Epithelial cell of proximal tubule (primary cell): ENCODE measurements around the gene C8B. TPM values are rescaled to one million over a fixed set of nuclear protein-coding genes. Genes with fewer than 3 reads are reported as not detected.

Experiments used
- DNase-seq: peaks from one replicate; pipeline ENCODE4 v3.0.0-alpha.2; 2011; ENCODE audit warnings: low read depth
- H3K4me3 ChIP-seq: 2 replicates; pipeline ENCODE4 v1.5.1; 2011; ENCODE audit warnings: low read depth, mild to moderate bottlenecking, low read length
- total RNA-seq: library from RNA; depleted of rRNA; stranded (reverse); fragments of >200 nt; gene quantifications from 2 replicates; pipeline ENCODE4 v1.2.3, GENCODE V29; 2015
- TF ChIP-seq, protein P1 (sequence below): conservative IDR thresholded peaks from 2 replicates; pipeline ENCODE4 v1.5.1; 2012; ENCODE audit warnings: low read depth, mild to moderate bottlenecking, low read length

C8B gene
- total RNA-seq, 1 donor from 2014 or later: not detected

DNA sequence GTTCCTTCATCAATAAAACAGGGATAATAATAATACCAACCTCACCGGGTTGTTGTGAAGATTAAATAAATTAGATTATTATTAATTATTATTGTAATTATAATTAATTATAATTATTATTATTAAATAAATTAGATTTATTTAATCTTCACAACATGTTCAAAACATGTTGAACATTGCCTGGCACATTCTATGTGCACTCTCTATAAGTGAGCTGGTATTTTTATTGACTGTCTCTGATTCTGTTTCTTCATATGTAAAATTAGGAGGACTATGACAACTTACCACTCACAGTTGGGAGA is 834 bp upstream of the C8B start:
- DNase-seq: no peak
- TF ChIP-seq, protein P1, sequence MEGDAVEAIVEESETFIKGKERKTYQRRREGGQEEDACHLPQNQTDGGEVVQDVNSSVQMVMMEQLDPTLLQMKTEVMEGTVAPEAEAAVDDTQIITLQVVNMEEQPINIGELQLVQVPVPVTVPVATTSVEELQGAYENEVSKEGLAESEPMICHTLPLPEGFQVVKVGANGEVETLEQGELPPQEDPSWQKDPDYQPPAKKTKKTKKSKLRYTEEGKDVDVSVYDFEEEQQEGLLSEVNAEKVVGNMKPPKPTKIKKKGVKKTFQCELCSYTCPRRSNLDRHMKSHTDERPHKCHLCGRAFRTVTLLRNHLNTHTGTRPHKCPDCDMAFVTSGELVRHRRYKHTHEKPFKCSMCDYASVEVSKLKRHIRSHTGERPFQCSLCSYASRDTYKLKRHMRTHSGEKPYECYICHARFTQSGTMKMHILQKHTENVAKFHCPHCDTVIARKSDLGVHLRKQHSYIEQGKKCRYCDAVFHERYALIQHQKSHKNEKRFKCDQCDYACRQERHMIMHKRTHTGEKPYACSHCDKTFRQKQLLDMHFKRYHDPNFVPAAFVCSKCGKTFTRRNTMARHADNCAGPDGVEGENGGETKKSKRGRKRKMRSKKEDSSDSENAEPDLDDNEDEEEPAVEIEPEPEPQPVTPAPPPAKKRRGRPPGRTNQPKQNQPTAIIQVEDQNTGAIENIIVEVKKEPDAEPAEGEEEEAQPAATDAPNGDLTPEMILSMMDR: no peak
- H3K4me3 ChIP-seq: no peak overlapping the region

GRCh38 chr1:56965191-56965590 is 624 bp downstream of the C8B start:
- TF ChIP-seq, protein P1: no peak
- H3K4me3 ChIP-seq: no peak overlapping the region
- no peak for DNase-seq

GRCh38 chr1:56964349-56965017 is 1.3 kb downstream of the C8B start:
- H3K4me3 ChIP-seq: no peak overlapping the region
- DNase-seq: no peak
- TF ChIP-seq, protein P1: no peak

- DNase-seq: no peak
- H3K4me3 ChIP-seq: no peak overlapping the region
- TF ChIP-seq, protein P1: no peak
These were observed 2.1 kb downstream of the C8B start for GRCh38 chr1:56963667-56964066.

- TF ChIP-seq, protein P1: no peak
- H3K4me3 ChIP-seq: no peak overlapping the region
- DNase-seq: no peak
These were observed 4.4 kb downstream of the C8B start for GRCh38 chr1:56961426-56961825.

DNA sequence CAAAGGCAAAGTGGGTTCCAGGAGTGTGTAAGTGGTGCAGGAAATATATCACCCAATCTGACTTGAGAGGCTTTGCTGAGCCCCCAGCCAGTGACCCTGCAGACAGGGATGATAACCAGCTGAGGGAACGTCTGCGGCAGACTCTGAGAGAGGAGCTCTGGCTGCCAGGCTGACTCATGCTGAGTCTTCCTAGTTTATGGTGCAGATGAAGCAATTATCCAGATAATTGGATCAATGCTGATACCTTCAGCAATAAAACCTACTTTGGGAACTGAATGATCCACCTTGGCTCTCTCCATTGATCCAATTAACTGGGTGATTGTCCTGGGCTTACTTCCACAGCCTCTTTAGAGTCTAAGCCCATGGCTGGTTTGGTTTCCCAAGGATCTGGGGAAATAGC is 7.3 kb downstream of the C8B start:
- TF ChIP-seq, protein P1: no peak
- H3K4me3 ChIP-seq: no peak overlapping the region
- DNase-seq: no peak

DNA sequence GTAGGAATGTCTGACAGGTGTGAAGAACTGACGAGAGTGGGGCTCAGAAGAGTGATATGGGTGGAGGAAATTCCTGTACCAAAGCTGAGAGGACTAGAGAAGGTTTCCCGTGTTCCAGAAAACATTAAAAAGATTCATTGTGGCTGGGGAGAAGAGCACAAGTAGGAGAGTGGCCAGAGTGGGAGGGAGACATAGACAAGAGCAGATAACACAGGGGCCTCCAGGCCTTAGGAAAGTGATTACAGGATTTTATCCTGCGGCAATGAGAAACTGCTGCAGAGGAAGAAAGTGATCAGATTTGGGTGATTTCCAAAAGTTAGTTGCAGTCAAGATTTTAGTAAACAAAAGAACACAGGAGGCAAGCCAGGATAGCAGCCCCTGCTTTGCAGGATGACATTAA is 7.9 kb downstream of the C8B start:
- no peak overlapping the region for H3K4me3 ChIP-seq
- no peak for DNase-seq
- TF ChIP-seq, protein P1: no peak
